DND-41 (cell line): ENCODE data around the gene EFNA3.

Source experiments
- ATAC-seq: fragments of 200-7000 bp; cut with Tn5 transposase; 3 replicates; pipeline ENCODE4 v1.9.1; 2021; ENCODE audit warnings: low read depth; ENCODE audit not compliant: insufficient read depth
- DNase-seq: peaks from one replicate; pipeline ENCODE4 v3.0.0-alpha.2; 2020
- H2AFZ ChIP-seq: 2 replicates; pipeline ENCODE4 v1.6.0; 2012; ENCODE audit warnings: low read depth, low read length
- H3K27ac ChIP-seq: 2 replicates; pipeline ENCODE4 v1.5.1; 2012; ENCODE audit warnings: low read length, inconsistent platforms
- H3K27me3 ChIP-seq: fragments of 200-600 bp; sonication (generic); 2 replicates; pipeline ENCODE4 v1.6.0; 2012; ENCODE audit warnings: low read length, mild to moderate bottlenecking, inconsistent platforms; ENCODE audit not compliant: insufficient read depth, poor library complexity
- H3K36me3 ChIP-seq: 2 replicates; pipeline ENCODE4 v1.5.1; 2012; ENCODE audit warnings: low read length, inconsistent platforms; ENCODE audit not compliant: insufficient read depth
- H3K4me1 ChIP-seq: 2 replicates; pipeline ENCODE4 v1.5.1; 2012; ENCODE audit warnings: mild to moderate bottlenecking, low read length; ENCODE audit not compliant: insufficient read depth
- H3K4me2 ChIP-seq: 2 replicates; pipeline ENCODE4 v1.6.0; 2012; ENCODE audit warnings: mild to moderate bottlenecking, moderate library complexity, low read length, inconsistent platforms; ENCODE audit not compliant: insufficient read depth
- H3K4me3 ChIP-seq, 2 experiments: fragments of 200-600 bp in 1 of 2; shearing (Covaris generic) in 1 of 2; 2 replicates each; pipeline ENCODE4 v1.5.1; 2012 to 2016; ENCODE audit warnings: inconsistent platforms in 2 of 2, low read length in 2 of 2, mild to moderate bottlenecking in 2 of 2, low read depth in 1 of 2, moderate library complexity in 1 of 2
- H3K79me2 ChIP-seq: 2 replicates; pipeline ENCODE4 v1.6.0; 2012; ENCODE audit warnings: low read length, inconsistent platforms; ENCODE audit not compliant: insufficient read depth
- H3K9ac ChIP-seq: 2 replicates; pipeline ENCODE4 v1.6.0; 2012; ENCODE audit warnings: low read depth, mild to moderate bottlenecking, inconsistent platforms, low read length, moderate library complexity
- H3K9me3 ChIP-seq: 2 replicates; pipeline ENCODE4 v1.5.1; 2012; ENCODE audit warnings: low read length, moderate library complexity, mild to moderate bottlenecking, inconsistent platforms; ENCODE audit not compliant: insufficient read depth, severe bottlenecking
- H4K20me1 ChIP-seq: 2 replicates; pipeline ENCODE4 v1.6.0; 2012; ENCODE audit warnings: low read length; ENCODE audit not compliant: insufficient read depth
- EZH2 ChIP-seq: IDR thresholded peaks from 3 replicates; pipeline ENCODE4 v1.6.1; 2012; ENCODE audit warnings: borderline replicate concordance, low read depth, mild to moderate bottlenecking, moderate library complexity, low read length, inconsistent platforms; ENCODE audit not compliant: severe bottlenecking
- TF ChIP-seq, protein P1 (sequence below): IDR thresholded peaks from 2 replicates; pipeline ENCODE4 v1.5.1; 2012; ENCODE audit warnings: borderline replicate concordance, low read length, moderate library complexity, mild to moderate bottlenecking; ENCODE audit not compliant: poor library complexity, severe bottlenecking; ENCODE audit errors: extremely low read depth

The EFNA3 gene

DNA sequence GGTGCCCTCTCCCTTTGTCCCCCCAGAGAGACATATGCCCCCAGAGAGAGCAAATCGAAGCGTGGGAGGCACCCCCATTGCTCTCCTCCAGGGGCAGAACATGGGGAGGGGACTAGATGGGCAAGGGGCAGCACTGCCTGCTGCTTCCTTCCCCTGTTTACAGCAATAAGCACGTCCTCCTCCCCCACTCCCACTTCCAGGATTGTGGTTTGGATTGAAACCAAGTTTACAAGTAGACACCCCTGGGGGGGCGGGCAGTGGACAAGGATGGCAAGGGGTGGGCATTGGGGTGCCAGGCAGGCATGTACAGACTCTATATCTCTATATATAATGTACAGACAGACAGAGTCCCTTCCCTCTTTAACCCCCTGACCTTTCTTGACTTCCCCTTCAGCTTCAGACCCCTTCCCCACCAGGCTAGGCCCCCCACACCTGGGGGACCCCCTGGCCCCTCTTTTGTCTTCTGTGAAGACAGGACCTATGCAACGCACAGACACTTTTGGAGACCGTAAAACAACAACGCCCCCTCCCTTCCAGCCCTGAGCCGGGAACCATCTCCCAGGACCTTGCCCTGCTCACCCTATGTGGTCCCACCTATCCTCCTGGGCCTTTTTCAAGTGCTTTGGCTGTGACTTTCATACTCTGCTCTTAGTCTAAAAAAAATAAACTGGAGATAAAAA lies 8.4 kb downstream of the EFNA3 start:
- H3K4me3 ChIP-seq = no peak overlapping the region
- no peak overlapping the region for H2AFZ ChIP-seq
- peaks cover 16% of the 10 kb centered on the region for H4K20me1 ChIP-seq
- H3K27me3 ChIP-seq = peaks cover 17% of the 10 kb centered on the region
- no peak overlapping the region for H3K27ac ChIP-seq
- H3K79me2 ChIP-seq = no peaks in the 10 kb centered on the region
- ATAC-seq (no peak), DNase-seq (no peak)
- H3K36me3 ChIP-seq = peaks cover 2% of the 10 kb centered on the region; the same call in 1 of the 2 replicates
- peak overlapping the region; percentile 59; the same call in 1 of the 2 replicates for H3K9ac ChIP-seq
- TF ChIP-seq EZH2 = no peak
- TF ChIP-seq, protein P1, sequence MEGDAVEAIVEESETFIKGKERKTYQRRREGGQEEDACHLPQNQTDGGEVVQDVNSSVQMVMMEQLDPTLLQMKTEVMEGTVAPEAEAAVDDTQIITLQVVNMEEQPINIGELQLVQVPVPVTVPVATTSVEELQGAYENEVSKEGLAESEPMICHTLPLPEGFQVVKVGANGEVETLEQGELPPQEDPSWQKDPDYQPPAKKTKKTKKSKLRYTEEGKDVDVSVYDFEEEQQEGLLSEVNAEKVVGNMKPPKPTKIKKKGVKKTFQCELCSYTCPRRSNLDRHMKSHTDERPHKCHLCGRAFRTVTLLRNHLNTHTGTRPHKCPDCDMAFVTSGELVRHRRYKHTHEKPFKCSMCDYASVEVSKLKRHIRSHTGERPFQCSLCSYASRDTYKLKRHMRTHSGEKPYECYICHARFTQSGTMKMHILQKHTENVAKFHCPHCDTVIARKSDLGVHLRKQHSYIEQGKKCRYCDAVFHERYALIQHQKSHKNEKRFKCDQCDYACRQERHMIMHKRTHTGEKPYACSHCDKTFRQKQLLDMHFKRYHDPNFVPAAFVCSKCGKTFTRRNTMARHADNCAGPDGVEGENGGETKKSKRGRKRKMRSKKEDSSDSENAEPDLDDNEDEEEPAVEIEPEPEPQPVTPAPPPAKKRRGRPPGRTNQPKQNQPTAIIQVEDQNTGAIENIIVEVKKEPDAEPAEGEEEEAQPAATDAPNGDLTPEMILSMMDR = peak; percentile 28
- H3K9me3 ChIP-seq = no peaks in the 10 kb centered on the region
- peaks cover 33% of the 10 kb centered on the region for H3K4me1 ChIP-seq
- peak overlapping the region; percentile 84; the same call in 1 of the 2 replicates for H3K4me2 ChIP-seq

DNA sequence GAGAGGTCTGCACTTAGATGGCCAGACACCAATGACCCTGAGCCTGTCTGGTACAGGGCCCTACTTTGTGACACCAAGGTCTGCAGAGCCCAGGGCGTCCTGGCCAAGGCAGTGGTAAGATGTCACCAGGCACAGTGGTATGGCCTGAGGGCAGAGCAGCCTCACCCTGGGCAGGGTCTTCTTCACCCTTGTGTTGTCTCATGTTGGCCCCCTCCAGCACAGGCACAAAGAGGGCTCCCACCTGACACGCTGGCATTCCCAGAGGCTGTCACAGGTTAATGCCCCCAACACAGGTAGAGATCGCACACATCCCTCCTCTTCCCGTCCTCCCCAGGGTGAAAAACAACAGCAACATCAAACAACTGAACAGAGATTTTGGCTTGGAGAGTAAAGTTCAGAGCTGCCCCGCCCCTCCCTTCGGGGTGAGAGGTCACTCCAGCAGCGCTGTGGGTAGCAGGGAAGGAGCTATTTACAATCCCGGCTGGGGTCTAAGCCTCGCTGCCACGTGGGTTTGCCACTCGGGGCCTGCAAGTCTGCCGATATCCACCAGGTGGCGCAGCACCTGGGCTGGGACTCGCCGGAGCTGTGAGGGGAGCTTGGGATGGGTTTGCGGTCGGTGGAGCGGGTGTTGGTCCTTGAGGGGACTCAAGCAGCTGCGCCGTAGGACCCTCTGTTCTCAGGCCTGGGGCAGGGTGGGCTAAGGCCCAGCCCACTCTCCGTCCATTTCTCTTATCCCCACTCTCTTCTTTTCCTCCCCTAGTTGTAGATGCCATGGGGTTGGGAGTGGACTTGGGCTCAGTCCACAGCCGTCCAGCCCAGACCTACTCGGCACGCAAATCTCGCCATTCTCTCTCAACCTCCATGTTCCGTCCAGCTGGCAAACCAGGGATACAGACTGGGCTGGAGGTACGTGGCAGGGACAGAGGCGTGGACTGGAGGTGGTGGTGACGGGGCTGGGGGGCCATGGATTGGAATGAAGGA lies 12.7 kb downstream of the EFNA3 start:
- ATAC-seq (peak; percentile 92), DNase-seq (peak; percentile 85)
- Histone ChIP-seq H3K36me3 (peaks cover 2% of the 10 kb centered on the region; the same call in 1 of the 2 replicates), H3K27ac (no peak overlapping the region), H3K4me1 (peaks cover 13% of the 10 kb centered on the region), H3K9me3 (no peaks in the 10 kb centered on the region), H3K4me2 (peak overlapping the region; percentile 29; the same call in 1 of the 2 replicates), H4K20me1 (peaks cover 7% of the 10 kb centered on the region), H3K27me3 (peaks cover 24% of the 10 kb centered on the region), H2AFZ (peak overlapping the region; percentile 53; the same call in 1 of the 2 replicates), H3K9ac (peak overlapping the region; percentile 14), H3K4me3 (no peak overlapping the region), H3K79me2 (no peaks in the 10 kb centered on the region)
- no peak for TF ChIP-seq EZH2
- TF ChIP-seq, protein P1 = peak; percentile 97

DNA sequence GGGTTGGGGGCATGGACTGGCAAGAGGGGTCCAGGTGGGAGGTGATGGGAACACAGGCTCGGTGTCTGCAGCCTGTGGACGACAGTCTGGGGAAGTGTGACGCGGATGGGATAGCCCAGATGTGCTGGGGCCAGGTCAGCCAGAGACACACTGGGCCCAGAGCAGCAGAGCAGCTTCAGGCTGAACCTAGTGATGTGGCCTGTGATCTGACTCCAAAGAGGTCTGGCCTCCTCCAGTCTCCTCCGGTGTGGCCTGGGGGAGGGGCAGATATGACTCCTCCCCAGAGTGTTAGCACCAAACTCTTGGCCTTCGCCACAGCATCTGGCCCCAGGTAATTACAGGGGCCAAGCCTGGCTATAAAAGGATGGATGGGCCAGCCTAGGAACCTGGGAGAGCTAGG lies 13.5 kb downstream of the EFNA3 start:
- Histone ChIP-seq H3K4me2 (no peak overlapping the region), H3K9ac (no peak overlapping the region), H3K79me2 (no peaks in the 10 kb centered on the region), H3K27me3 (peaks cover 24% of the 10 kb centered on the region), H3K36me3 (no peaks in the 10 kb centered on the region), H2AFZ (no peak overlapping the region), H3K27ac (no peak overlapping the region), H3K4me3 (no peak overlapping the region), H4K20me1 (peaks cover 7% of the 10 kb centered on the region), H3K9me3 (no peaks in the 10 kb centered on the region), H3K4me1 (peaks cover 9% of the 10 kb centered on the region)
- no peak for DNase-seq
- no peak for TF ChIP-seq EZH2
- TF ChIP-seq, protein P1 = no peak
- no peak for ATAC-seq
